H1 (cell line): ENCODE measurements around the gene B3GAT1. TPM values are rescaled to one million over a fixed set of nuclear protein-coding genes. Genes with fewer than 3 reads are reported as not detected.

Source experiments
- RXRA ChIP-seq: IDR thresholded peaks from 2 replicates; pipeline ENCODE4 v1.6.1; 2011; ENCODE audit warnings: low read depth, mild to moderate bottlenecking, low read length, moderate library complexity; ENCODE audit not compliant: insufficient read depth
- SAP30 ChIP-seq: fragments of 300-600 bp; sonication (generic); IDR thresholded peaks from 2 replicates; pipeline ENCODE4 v1.7.1; 2012; ENCODE audit warnings: low read length, moderate library complexity, mild to moderate bottlenecking, inconsistent platforms; ENCODE audit not compliant: insufficient read depth, insufficient replicate concordance
- polyA plus RNA-seq, 7 experiments: library from polyadenylated mRNA; depleted of rRNA in 3 of 7; stranded (reverse) in 5 of 7; unstranded in 2 of 7; fragments of >200 nt in 5 of 7; fragments of 200-250 nt in 2 of 7; gene quantifications; 1 replicate in 5 of 7; 2 replicates in 1 of 7; 4 replicates in 1 of 7; pipeline versions ENCODE4 v1.2.1 to v1.2.3, GENCODE V29; 2011 to 2013; ENCODE audit warnings: missing spikeins in 2 of 7, mixed read lengths in 2 of 7
- total RNA-seq: library from RNA; stranded (reverse); fragmentation: NEBNext Ultra II Directional; extraction: Animal tissue kit (Norgen Biotek cat#: 25700); gene quantifications from 2 replicates; pipeline ENCODE4 v1.2.1, GENCODE V29; 2021

B3GAT1 gene
- total and polyA plus RNA-seq, 2 of the 8 experiments (the other 6 are each of a cell fraction or from before 2014, with no cell fraction given) = 19.7 to 32.4 TPM

GRCh38 chr11:134363592-134363991, 48.5 kb downstream of the B3GAT1 start (continued):
- TF ChIP-seq SAP30 = no peak
- TF ChIP-seq RXRA = no peak
